ENCODE measurements around the gene ITLN2.
"Not testable (repeated sequence)": the region's sequence is repeated elsewhere in the genome, so short reads cannot be mapped to it uniquely, and the experiment has no call there.

Gene ITLN2

GRCh38 chr1:160953030-160953429 lies 1.6 kb downstream of the ITLN2 start:
- no peak for DNase-seq

- DNase-seq = no peak
Observed at GRCh38 chr1:160952129-160952510, 2.5 kb downstream of the ITLN2 start.

- DNase-seq = peak in 36 of 58 donors; percentile 2 to 56 (median 18)
Observed at GRCh38 chr1:160951443-160952128, 3.0 kb downstream of the ITLN2 start.

GRCh38 chr1:160950657-160951056 lies 4.0 kb downstream of the ITLN2 start:
- DNase-seq = no peak

- no peak for DNase-seq
Observed at GRCh38 chr1:160949881-160950280, 4.7 kb downstream of the ITLN2 start.

GRCh38 chr1:160949216-160949880 lies 5.3 kb downstream of the ITLN2 start:
- DNase-seq = not testable (repeated sequence)

GRCh38 chr1:160947174-160947759 lies 7.3 kb downstream of the ITLN2 start:
- not testable (repeated sequence) for DNase-seq

GRCh38 chr1:160945881-160946280 lies 8.7 kb downstream of the ITLN2 start:
- not testable (repeated sequence) for DNase-seq

- no peak for DNase-seq
Observed at GRCh38 chr1:160945079-160945478, 9.5 kb downstream of the ITLN2 start.

GRCh38 chr1:160942926-160943325 lies 11.7 kb downstream of the ITLN2 start:
- no peak for DNase-seq

- DNase-seq = not testable (repeated sequence)
Observed at GRCh38 chr1:160936666-160937065, 17.9 kb downstream of the ITLN2 start.

- no peak for DNase-seq
Observed at GRCh38 chr1:160935527-160936258, 18.9 kb downstream of the ITLN2 start.

GRCh38 chr1:160933305-160933704 lies 21.3 kb downstream of the ITLN2 start:
- DNase-seq = not testable (repeated sequence)

- peak in 6 of 58 donors; percentile 1 to 20 (median 4) for DNase-seq
Observed at GRCh38 chr1:160925652-160926244, 28.9 kb downstream of the ITLN2 start.

GRCh38 chr1:160924791-160925651 lies 29.6 kb downstream of the ITLN2 start:
- no peak for DNase-seq

GRCh38 chr1:160916666-160917065 lies 37.9 kb downstream of the ITLN2 start:
- no peak for DNase-seq

- not testable (repeated sequence) for DNase-seq
Observed at GRCh38 chr1:160913229-160913628, 41.4 kb downstream of the ITLN2 start.

- DNase-seq = no peak
Observed at GRCh38 chr1:160911925-160912324, 42.7 kb downstream of the ITLN2 start.

GRCh38 chr1:160911441-160911840 lies 43.2 kb downstream of the ITLN2 start:
- DNase-seq = no peak

GRCh38 chr1:160910170-160910750 lies 44.3 kb downstream of the ITLN2 start:
- no peak for DNase-seq
